Panc1 (cell line): ENCODE measurements around the gene CAST.

Experiments used
- POLR2AphosphoS5 ChIP-seq: IDR thresholded peaks from 2 replicates; pipeline ENCODE4 v1.6.1; 2012; ENCODE audit warnings: mild to moderate bottlenecking, low read depth, low read length, moderate library complexity
- TF ChIP-seq, protein P1 (sequence below): fragments of 450-650 bp; IDR thresholded peaks from 2 replicates; pipeline ENCODE4 v1.5.1; 2017; ENCODE audit warnings: mild to moderate bottlenecking

DNA sequence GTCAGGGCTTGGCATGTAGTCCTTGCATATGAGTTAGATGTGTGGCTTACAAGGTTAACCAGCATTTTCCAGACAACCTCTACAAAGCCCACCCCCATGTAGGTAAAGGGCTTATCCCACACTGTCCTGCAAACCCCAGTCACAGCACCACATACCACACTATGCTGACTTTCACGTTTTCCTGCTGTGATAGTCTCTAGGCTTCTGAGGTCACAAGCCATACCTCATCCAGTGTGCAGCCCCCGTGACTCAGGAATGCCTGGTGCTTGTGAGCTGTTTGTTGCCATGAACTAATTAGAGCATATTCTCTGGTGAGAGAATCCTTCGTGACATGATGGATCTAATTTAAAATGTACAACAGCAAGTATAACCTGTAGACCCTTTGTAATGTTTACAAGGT, 94.8 kb downstream of the CAST start:
- TF ChIP-seq, protein P1, sequence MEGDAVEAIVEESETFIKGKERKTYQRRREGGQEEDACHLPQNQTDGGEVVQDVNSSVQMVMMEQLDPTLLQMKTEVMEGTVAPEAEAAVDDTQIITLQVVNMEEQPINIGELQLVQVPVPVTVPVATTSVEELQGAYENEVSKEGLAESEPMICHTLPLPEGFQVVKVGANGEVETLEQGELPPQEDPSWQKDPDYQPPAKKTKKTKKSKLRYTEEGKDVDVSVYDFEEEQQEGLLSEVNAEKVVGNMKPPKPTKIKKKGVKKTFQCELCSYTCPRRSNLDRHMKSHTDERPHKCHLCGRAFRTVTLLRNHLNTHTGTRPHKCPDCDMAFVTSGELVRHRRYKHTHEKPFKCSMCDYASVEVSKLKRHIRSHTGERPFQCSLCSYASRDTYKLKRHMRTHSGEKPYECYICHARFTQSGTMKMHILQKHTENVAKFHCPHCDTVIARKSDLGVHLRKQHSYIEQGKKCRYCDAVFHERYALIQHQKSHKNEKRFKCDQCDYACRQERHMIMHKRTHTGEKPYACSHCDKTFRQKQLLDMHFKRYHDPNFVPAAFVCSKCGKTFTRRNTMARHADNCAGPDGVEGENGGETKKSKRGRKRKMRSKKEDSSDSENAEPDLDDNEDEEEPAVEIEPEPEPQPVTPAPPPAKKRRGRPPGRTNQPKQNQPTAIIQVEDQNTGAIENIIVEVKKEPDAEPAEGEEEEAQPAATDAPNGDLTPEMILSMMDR, result no peak
- no peak for TF ChIP-seq POLR2AphosphoS5
